Caco-2 (cell line): ENCODE measurements around the gene UBE2J2. TPM values are rescaled to one million over a fixed set of nuclear protein-coding genes. Genes with fewer than 3 reads are reported as not detected.

Experiments used
- BruUV-seq: library from RNA; stranded (reverse); fragments of 400-500 nt; replicated peaks from 2 replicates; lab custom pipeline; 2021; lab: Mats Ljungman, UMichigan
- CTCF ChIA-PET: fragments of 300-600 bp; sonication (Branson Sonifier 250); formaldehyde crosslinking; loops from one replicate; lab custom pipeline; 2022; ENCODE audit warnings: antibody characterized with exemption; lab: Charles Lee
- POLR2A ChIA-PET: fragments of 300-600 bp; sonication (Branson Sonifier 250); formaldehyde crosslinking; loops from one replicate; lab custom pipeline; 2022; ENCODE audit warnings: antibody characterized with exemption; lab: Charles Lee
- DNase-seq, 2 experiments: peaks; one replicate each; pipeline versions ENCODE4 v3.0.0 to v3.0.0-alpha.2; 2020 to 2022
- H3K27me3 ChIP-seq: replicated peaks from 2 replicates; pipeline ENCODE4 v1.6.0; 2011; ENCODE audit warnings: low read length; ENCODE audit not compliant: control insufficient read depth, insufficient read depth
- H3K36me3 ChIP-seq: 2 replicates; pipeline ENCODE4 v1.5.1; 2011; ENCODE audit warnings: low read length; ENCODE audit not compliant: control insufficient read depth, insufficient read depth
- H3K4me1 ChIP-seq: fragments of 250-450 bp; sonication (Bioruptor Pico); 2 replicates; pipeline ENCODE4 v1.5.1; 2020; ENCODE audit warnings: mild to moderate bottlenecking
- H3K4me3 ChIP-seq: 2 replicates; pipeline ENCODE4 v1.5.1; 2011; ENCODE audit warnings: low read depth, mild to moderate bottlenecking, control low read depth, low read length
- H3K9me3 ChIP-seq: fragments of 250-450 bp; sonication (Bioruptor Pico); 2 replicates; pipeline ENCODE4 v1.5.1; 2020; ENCODE audit warnings: mild to moderate bottlenecking, moderate library complexity
- H3K27ac Mint-ChIP-seq: one replicate; pipeline ENCODE4 v1.8.0; 2022; ENCODE audit warnings: mixed read lengths; ENCODE audit not compliant: unreplicated experiment
- H3K27me3 Mint-ChIP-seq: one replicate; pipeline ENCODE4 v1.8.0; 2022; ENCODE audit warnings: mixed read lengths; ENCODE audit not compliant: insufficient read depth, unreplicated experiment
- H3K36me3 Mint-ChIP-seq: one replicate; pipeline ENCODE4 v1.8.0; 2022; ENCODE audit warnings: mild to moderate bottlenecking, mixed read lengths; ENCODE audit not compliant: insufficient read depth, unreplicated experiment
- H3K4me1 Mint-ChIP-seq: one replicate; pipeline ENCODE4 v1.8.0; 2022; ENCODE audit warnings: low read depth, mixed read lengths; ENCODE audit not compliant: unreplicated experiment
- H3K4me3 Mint-ChIP-seq: one replicate; pipeline ENCODE4 v1.8.0; 2022; ENCODE audit warnings: mild to moderate bottlenecking, moderate library complexity, mixed read lengths; ENCODE audit not compliant: unreplicated experiment
- H3K9me3 Mint-ChIP-seq: one replicate; pipeline ENCODE4 v1.8.0; 2022; ENCODE audit warnings: mixed read lengths; ENCODE audit not compliant: unreplicated experiment
- intact Hi-C: fragments of 100-400 bp; cut with micrococcal nuclease; formaldehyde crosslinking; loops from one replicate; pipeline ENCODE4 v1.10.0; 2022; ENCODE audit not compliant: unreplicated experiment
- total RNA-seq: library from RNA; stranded (reverse); gene quantifications from 2 replicates; pipeline ENCODE4 v1.2.3, GENCODE V29; 2022
- TF ChIP-seq, protein P1 (sequence below), 2 experiments: fragments of 200-600 bp in 1 of 2; IDR thresholded peaks; 1 replicate in 1 of 2; 2 replicates in 1 of 2; pipeline versions ENCODE4 v1.5.1 to v1.8.0; 2011 to 2022; ENCODE audit warnings: antibody characterized with exemption in 1 of 2, control low read depth in 1 of 2, inconsistent platforms in 1 of 2, low read depth in 1 of 2, low read length in 1 of 2, mild to moderate bottlenecking in 1 of 2, moderate library complexity in 1 of 2; ENCODE audit not compliant: insufficient read depth in 1 of 2, severe bottlenecking in 1 of 2, unreplicated experiment in 1 of 2

UBE2J2 gene
- total RNA-seq, 1 experiment from 2014 or later: 57.2 TPM

DNA sequence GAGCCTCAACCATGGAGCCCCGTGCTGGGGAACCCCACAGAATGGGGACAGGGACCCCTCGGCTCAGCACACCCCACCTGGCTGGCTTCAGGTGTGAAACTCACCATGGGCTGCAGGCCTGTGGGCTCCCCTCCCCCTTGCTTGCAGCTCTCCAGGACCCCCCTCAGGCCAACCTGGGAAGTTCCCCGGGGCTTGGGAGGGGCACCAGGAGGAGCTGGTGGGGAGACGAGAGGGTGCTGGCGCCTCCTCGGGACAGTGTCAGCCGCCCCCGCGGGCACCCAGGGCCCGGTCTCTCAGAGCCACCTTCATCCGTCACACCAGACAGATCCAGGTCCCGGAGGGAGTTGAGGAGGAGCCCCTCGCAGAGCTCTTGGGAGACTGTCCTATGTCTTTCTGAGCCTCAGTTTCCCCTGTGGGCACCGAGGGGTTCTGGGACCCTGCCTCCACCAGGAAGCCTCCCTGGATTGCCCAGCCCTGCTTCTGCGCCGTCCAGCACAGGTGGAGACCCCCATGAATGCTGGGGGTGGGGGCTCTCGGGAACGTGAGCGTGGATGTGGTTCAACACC, 66.6 kb downstream of the UBE2J2 start:
- ChIA-PET POLR2A (interaction anchor here (0.5 kb wide), 1 partner anchor 95 kb away, joined by 4 read pairs; no protein-coding TSS in a partner anchor), CTCF (interaction anchor here (0.6 kb wide), 1 partner anchor 133 kb away, joined by 3 read pairs; the partner anchor contains the start of gene RNF223)
- Mint-ChIP-seq H3K4me1 (no peaks in the 10 kb centered on the region), H3K27me3 (no peaks in the 10 kb centered on the region), H3K4me3 (no peak overlapping the region), H3K36me3 (no peaks in the 10 kb centered on the region), H3K27ac (no peak overlapping the region), H3K9me3 (no peaks in the 10 kb centered on the region)
- no peak overlapping the region for H3K4me3 ChIP-seq
- H3K36me3 ChIP-seq: no peaks in the 10 kb centered on the region
- TF ChIP-seq, protein P1, sequence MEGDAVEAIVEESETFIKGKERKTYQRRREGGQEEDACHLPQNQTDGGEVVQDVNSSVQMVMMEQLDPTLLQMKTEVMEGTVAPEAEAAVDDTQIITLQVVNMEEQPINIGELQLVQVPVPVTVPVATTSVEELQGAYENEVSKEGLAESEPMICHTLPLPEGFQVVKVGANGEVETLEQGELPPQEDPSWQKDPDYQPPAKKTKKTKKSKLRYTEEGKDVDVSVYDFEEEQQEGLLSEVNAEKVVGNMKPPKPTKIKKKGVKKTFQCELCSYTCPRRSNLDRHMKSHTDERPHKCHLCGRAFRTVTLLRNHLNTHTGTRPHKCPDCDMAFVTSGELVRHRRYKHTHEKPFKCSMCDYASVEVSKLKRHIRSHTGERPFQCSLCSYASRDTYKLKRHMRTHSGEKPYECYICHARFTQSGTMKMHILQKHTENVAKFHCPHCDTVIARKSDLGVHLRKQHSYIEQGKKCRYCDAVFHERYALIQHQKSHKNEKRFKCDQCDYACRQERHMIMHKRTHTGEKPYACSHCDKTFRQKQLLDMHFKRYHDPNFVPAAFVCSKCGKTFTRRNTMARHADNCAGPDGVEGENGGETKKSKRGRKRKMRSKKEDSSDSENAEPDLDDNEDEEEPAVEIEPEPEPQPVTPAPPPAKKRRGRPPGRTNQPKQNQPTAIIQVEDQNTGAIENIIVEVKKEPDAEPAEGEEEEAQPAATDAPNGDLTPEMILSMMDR (IDR thresholded peaks at IDR 0.05; ENCODE audit: insufficient read depth in 1 of 2, low read depth in 1 of 2, low read length in 1 of 2, severe bottlenecking in 1 of 2, unreplicated experiment in 1 of 2): no peak
- no peaks in the 10 kb centered on the region for H3K4me1 ChIP-seq
- no peaks in the 10 kb centered on the region for H3K27me3 ChIP-seq
- no peak for DNase-seq
- intact Hi-C loops: no loop called here
- BruUV-seq: no TSS peak
- H3K9me3 ChIP-seq: no peaks in the 10 kb centered on the region

DNA sequence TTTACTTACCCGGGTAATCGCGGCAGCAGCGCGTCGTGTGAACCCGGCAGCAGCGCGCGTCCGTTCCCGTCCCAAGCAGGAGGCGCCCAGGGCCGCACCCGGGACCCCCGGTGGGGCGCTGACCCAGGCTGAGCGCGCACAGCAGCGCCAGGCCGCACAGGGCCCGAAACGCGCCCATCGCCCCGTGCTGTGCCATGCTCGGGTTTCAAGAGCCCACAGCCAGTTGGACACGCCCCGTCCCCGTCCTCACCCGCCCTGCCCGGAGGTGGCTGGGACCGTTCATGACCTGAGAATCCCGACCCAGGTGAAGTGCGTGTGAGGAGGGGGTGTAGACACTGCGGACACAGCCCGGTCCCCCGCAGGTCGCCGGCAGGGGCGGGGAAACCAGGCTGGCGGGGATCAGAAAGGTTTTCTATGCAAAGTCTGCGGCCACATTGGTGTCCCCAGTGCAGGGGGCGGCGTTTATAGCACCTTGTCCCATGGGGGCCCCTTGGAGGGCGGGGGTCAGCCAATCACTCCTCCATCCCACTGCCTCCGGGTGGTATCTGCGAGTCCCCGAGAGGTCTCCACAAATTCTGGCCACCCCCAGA, 67.2 kb downstream of the UBE2J2 start, which contains the start of gene TNFRSF18:
Gene TNFRSF18 (minus strand): TSS at position 217 of the 590 bp plus-strand sequence. CDS start 21 bp downstream, at position 196.
- no peaks in the 10 kb centered on the region for H3K9me3 Mint-ChIP-seq
- intact Hi-C loops: no loop called here
- Histone ChIP-seq H3K4me3 (peak within 1 kb of the TSS; percentile 17), H3K4me1 (no peaks in the 10 kb centered on the region), H3K27me3 (no peaks in the 10 kb centered on the region), H3K9me3 (no peaks in the 10 kb centered on the region), H3K36me3 (no peaks in the 10 kb centered on the region)
- no peaks in the 10 kb centered on the region for H3K4me1 Mint-ChIP-seq
- CTCF ChIA-PET: no interaction called here
- H3K27ac Mint-ChIP-seq: no peak within 1 kb of the TSS
- POLR2A ChIA-PET: no interaction called here
- H3K4me3 Mint-ChIP-seq: no peak within 1 kb of the TSS
- peak in 1 of 2 experiments; percentile 30 for DNase-seq
- no peaks in the 10 kb centered on the region for H3K36me3 Mint-ChIP-seq
- BruUV-seq: no TSS peak
- TF ChIP-seq, protein P1 (IDR thresholded peaks at IDR 0.05; ENCODE audit: insufficient read depth in 1 of 2, low read depth in 1 of 2, low read length in 1 of 2, severe bottlenecking in 1 of 2, unreplicated experiment in 1 of 2): no peak
- no peaks in the 10 kb centered on the region for H3K27me3 Mint-ChIP-seq

DNA sequence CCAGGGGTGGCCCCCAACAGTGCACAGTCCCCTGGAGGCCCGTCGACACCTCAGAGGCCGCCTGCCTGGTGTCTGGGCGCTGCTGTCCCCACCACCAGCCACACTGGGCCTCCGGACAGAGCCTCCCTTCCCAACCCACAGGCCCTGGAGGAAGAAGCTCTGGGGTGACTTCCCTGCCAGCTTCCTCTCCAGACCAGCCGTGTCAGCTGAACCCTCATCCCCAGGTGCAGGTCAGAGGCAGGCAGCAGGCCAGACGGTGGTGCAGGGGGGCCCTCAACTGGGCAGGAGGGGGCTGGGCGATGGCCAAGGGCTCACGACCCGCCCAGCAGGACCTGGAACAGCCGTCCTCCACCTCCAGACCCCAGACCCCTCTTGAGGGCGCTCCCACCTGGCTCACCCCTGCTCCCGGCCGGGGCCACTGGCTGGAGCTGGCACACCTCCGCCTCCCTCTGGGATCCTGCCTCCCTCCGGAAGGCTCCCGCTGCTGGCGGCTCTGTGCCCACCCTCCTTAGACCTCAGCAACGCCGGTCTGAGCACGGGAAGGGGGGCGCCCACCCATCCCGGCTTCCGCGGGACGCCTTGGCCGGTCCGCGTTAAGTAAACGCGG, 67.8 kb downstream of the UBE2J2 start:
- DNase-seq: no peak
- no peak overlapping the region for H3K27ac Mint-ChIP-seq

More for the DNA sequence above, 67.8 kb downstream of the UBE2J2 start:
- TF ChIP-seq, protein P1 (IDR thresholded peaks at IDR 0.05; ENCODE audit: insufficient read depth in 1 of 2, low read depth in 1 of 2, low read length in 1 of 2, severe bottlenecking in 1 of 2, unreplicated experiment in 1 of 2): no peak
- no peaks in the 10 kb centered on the region for H3K36me3 ChIP-seq
- no peaks in the 10 kb centered on the region for H3K4me1 ChIP-seq
- intact Hi-C loops: no loop called here
- no peaks in the 10 kb centered on the region for H3K27me3 ChIP-seq
- Mint-ChIP-seq H3K9me3 (no peaks in the 10 kb centered on the region), H3K4me3 (no peak overlapping the region), H3K4me1 (no peaks in the 10 kb centered on the region), H3K27me3 (no peaks in the 10 kb centered on the region), H3K36me3 (no peaks in the 10 kb centered on the region)
- no peaks in the 10 kb centered on the region for H3K9me3 ChIP-seq
- ChIA-PET CTCF (no interaction called here), POLR2A (no interaction called here)
- peak overlapping the region; percentile 17; the same call in 1 of the 2 replicates for H3K4me3 ChIP-seq
- no TSS peak for BruUV-seq
